ENCODE data around the gene NSUN2. TPM values are rescaled to one million over a fixed set of nuclear protein-coding genes. Genes with fewer than 3 reads are reported as not detected.

NSUN2 gene
- total RNA-seq, 2 donors from 2014 or later = 21.2 to 21.4 TPM

DNA sequence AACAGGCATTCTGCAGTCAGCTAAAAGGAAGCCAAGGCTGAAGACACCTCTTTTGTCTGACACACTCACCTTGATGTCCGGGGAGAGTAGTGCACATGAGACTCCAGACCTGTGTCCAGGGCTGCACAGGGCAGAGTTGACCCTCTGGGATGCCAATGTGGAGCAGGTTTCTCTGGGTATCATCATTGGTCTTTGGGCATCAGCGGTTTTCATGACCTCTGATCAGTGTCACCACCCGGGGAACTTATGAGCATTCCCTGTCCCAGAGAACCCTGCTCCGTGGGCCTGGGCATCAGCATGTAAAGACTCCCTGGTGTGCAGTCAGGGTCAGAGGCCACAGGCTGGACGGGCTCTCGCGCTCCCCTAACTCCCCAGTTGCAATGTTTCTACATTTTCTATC, 80.2 kb downstream of the NSUN2 start:
- TF ChIP-seq, protein P1, sequence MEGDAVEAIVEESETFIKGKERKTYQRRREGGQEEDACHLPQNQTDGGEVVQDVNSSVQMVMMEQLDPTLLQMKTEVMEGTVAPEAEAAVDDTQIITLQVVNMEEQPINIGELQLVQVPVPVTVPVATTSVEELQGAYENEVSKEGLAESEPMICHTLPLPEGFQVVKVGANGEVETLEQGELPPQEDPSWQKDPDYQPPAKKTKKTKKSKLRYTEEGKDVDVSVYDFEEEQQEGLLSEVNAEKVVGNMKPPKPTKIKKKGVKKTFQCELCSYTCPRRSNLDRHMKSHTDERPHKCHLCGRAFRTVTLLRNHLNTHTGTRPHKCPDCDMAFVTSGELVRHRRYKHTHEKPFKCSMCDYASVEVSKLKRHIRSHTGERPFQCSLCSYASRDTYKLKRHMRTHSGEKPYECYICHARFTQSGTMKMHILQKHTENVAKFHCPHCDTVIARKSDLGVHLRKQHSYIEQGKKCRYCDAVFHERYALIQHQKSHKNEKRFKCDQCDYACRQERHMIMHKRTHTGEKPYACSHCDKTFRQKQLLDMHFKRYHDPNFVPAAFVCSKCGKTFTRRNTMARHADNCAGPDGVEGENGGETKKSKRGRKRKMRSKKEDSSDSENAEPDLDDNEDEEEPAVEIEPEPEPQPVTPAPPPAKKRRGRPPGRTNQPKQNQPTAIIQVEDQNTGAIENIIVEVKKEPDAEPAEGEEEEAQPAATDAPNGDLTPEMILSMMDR (IDR thresholded peaks at IDR 0.05) = no peak
- Histone ChIP-seq H3K9me3 (no peaks in the 10 kb centered on the region), H3K4me3 (no peak overlapping the region), H3K27me3 (no peaks in the 10 kb centered on the region), H3K36me3 (no peaks in the 10 kb centered on the region), H3K4me1 (no peaks in the 10 kb centered on the region), H3K27ac (no peak overlapping the region)
- DNase-seq (ENCODE audit: low spot score) = peak; percentile 44

DNA sequence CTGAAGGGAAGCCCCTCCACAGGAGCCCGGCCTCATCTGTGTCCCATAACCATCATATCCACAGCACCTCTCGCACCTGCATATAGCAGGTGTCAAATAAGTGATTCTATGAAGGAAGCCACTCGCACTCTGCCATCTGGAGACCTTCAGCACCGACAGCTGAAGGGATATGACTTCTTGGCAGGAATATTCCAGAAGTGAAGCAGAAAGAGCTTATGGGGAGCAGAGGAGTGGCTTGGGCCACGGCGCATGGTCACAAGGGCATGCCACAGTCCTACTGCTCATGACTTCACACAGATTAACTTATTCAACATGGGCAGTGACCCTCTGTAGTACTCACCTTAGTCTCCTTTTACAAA, 80.9 kb downstream of the NSUN2 start:
- no peaks in the 10 kb centered on the region for H3K9me3 ChIP-seq
- TF ChIP-seq, protein P1 (IDR thresholded peaks at IDR 0.05) = no peak
- no peak for DNase-seq (ENCODE audit: low spot score)
- no peak overlapping the region for H3K4me3 ChIP-seq
- H3K27me3 ChIP-seq = no peaks in the 10 kb centered on the region
- no peaks in the 10 kb centered on the region for H3K36me3 ChIP-seq
- no peaks in the 10 kb centered on the region for H3K4me1 ChIP-seq
- H3K27ac ChIP-seq = no peak overlapping the region

DNA sequence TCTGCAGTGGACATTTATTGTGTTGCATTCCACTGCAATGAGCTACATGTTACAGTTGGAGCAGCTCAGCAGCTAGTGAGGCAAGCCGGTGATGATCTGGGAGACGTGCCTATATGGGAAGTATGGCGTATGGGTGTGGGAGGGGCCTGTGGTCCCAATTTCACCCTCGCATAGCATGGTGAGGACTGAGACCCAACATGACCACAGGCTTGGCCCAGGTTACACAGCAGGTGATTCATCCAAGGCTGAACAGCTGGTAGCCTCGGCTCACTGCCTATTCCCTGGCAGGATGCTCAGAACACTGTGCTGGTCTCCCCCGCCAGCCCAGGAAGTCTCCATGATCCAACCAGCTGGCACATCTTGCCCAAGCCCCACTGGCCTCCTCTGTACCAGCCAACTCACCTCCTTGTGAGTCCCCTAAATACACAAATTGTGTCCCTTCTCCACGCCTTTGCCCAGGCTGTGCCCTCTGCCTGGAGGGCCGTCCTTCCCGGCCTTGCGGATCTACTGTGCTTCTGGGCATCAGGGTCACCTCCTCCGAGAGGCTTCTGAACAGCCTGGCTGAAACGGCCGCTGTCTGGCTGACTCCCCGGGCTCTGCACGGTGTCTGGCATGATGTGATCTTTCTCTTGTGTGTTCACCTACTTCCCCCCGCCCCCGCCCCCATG, 81.4 kb downstream of the NSUN2 start:
- Histone ChIP-seq H3K27ac (no peak overlapping the region), H3K4me3 (no peak overlapping the region)

DNA sequence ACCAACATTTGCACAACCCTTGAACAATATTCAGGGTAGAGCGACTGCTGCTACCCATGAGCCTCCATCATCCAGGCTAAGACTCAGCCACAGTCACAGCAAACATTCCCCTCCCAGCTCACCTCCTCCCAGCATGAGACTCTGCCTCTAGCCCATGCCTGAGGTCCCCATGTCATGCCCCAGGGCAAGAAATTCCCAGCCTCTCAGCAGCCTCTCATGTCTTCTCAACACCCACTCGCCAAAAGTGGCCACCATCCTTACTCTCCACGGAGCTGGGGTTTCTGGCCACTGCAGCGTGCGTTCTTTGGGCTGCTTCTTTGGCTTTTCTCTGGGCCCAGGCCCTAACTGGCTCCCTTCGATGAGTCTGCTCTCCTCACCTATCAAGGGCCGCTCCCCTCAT, 82.2 kb downstream of the NSUN2 start:
- Histone ChIP-seq H3K36me3 (no peaks in the 10 kb centered on the region), H3K27me3 (no peaks in the 10 kb centered on the region), H3K4me3 (no peak overlapping the region), H3K4me1 (peaks cover 0 to 5% of the 10 kb centered on the region in 2 donors), H3K27ac (no peak overlapping the region), H3K9me3 (no peaks in the 10 kb centered on the region)
- TF ChIP-seq, protein P1 (IDR thresholded peaks at IDR 0.05) = no peak
- DNase-seq (ENCODE audit: low spot score) = peak; percentile 56

More for the DNA sequence above, 81.4 kb downstream of the NSUN2 start:
- Histone ChIP-seq H3K4me1 (no peaks in the 10 kb centered on the region), H3K9me3 (no peaks in the 10 kb centered on the region), H3K27me3 (no peaks in the 10 kb centered on the region), H3K36me3 (no peaks in the 10 kb centered on the region)
- peak; percentile 54 for DNase-seq (ENCODE audit: low spot score)
- TF ChIP-seq, protein P1 (IDR thresholded peaks at IDR 0.05) = no peak

Other genes starting within 250 kb of the NSUN2 start
- gene UBE2QL1, start 184.2 kb downstream of the NSUN2 start, total RNA-seq = 10 to 100 TPM in 1 of 2 donors, 1 to 10 TPM in 1; 9.1 to 10.8 TPM
- gene SRD5A1, start 396 bp upstream of the NSUN2 start, total RNA-seq = 1 to 10 TPM in 1 of 2 donors, under 1 TPM in 1; 0.67 to 1.2 TPM
- 10 to 100 TPM in 1 of 2 donors, 1 to 10 TPM in 1; 7.3 to 14.9 TPM for gene TENT4A, start 80.4 kb upstream of the NSUN2 start, total RNA-seq